ENCODE measurements around the gene CYB5A. TPM values are rescaled to one million over a fixed set of nuclear protein-coding genes. Genes with fewer than 3 reads are reported as not detected.
"Not testable (repeated sequence)": the region's sequence is repeated elsewhere in the genome, so short reads cannot be mapped to it uniquely, and the experiment has no call there.

The CYB5A gene
- total RNA-seq, 8 experiments from 2014 or later, result 26.4 to 63.6 (median 35.5) TPM

GRCh38 chr18:74316257-74317170 lies 24.8 kb upstream of the CYB5A start:
- 5 to 100% (median 79%) methylated on average over 2 to 16 of the region's 29 CpGs; no CpG with 5 or more reads in 1 of the 10 experiments for WGBS, 10 experiments
- in situ Hi-C loops (cut with MboI; ENCODE audit: low pct_unique_long_range_greater_than_20kb in 2 of 9, low sequenced_read_pairs in 9 of 9, unreplicated experiment in 9 of 9), result no loop called here
- no peaks in the 10 kb centered on the region for H3K4me1 ChIP-seq (replicated peaks in 1 of 2)
- no peak overlapping the region for H3K27ac ChIP-seq
- H3K4me3 ChIP-seq, result no peak overlapping the region
- peak in 2 of 8 experiments; percentile 27 to 28 for ATAC-seq (replicated peaks in 6 of 8)

GRCh38 chr18:74315464-74316256 lies 23.9 kb upstream of the CYB5A start, which contains the start of gene C18orf63:
TSS of gene C18orf63 (plus strand) at chr18:74315839. CDS start at chr18:74317866, 2,027 bp downstream.
- 80 to 100% (median 92%) methylated on average over 2 to 20 of the region's 51 CpGs; no CpG with 5 or more reads in 2 of the 10 experiments for WGBS, 10 experiments
- in situ Hi-C loops (cut with MboI; ENCODE audit: low pct_unique_long_range_greater_than_20kb in 2 of 9, low sequenced_read_pairs in 9 of 9, unreplicated experiment in 9 of 9), result no loop called here
- ATAC-seq (replicated peaks in 6 of 8), result no peak
- no peaks in the 10 kb centered on the region for H3K4me1 ChIP-seq (replicated peaks in 1 of 2)
- no peak within 1 kb of the TSS for H3K27ac ChIP-seq
- no peak within 1 kb of the TSS for H3K4me3 ChIP-seq

GRCh38 chr18:74314759-74315463 lies 23.1 kb upstream of the CYB5A start:
- Histone ChIP-seq H3K4me3 (no peak overlapping the region), H3K4me1 (replicated peaks in 1 of 2) (no peaks in the 10 kb centered on the region), H3K27ac (no peak overlapping the region)
- WGBS, 10 experiments, result 60 to 96% (median 81%) methylated on average over 1 to 22 of the region's 22 CpGs
- in situ Hi-C loops (cut with MboI; ENCODE audit: low pct_unique_long_range_greater_than_20kb in 2 of 9, low sequenced_read_pairs in 9 of 9, unreplicated experiment in 9 of 9), result no loop called here
- no peak for ATAC-seq (replicated peaks in 6 of 8)

- no peak overlapping the region for H3K27ac ChIP-seq
- ATAC-seq (replicated peaks in 6 of 8), result no peak
- in situ Hi-C loops (cut with MboI; ENCODE audit: low pct_unique_long_range_greater_than_20kb in 2 of 9, low sequenced_read_pairs in 9 of 9, unreplicated experiment in 9 of 9), result no loop called here
- no peak overlapping the region for H3K4me3 ChIP-seq
- WGBS, 10 experiments, result 20 to 100% (median 100%) methylated on average over 1 of the region's 1 CpG; no CpG with 5 or more reads in 4 of the 10 experiments
- H3K4me1 ChIP-seq (replicated peaks in 1 of 2), result no peaks in the 10 kb centered on the region
Measured at GRCh38 chr18:74311000-74311399, 19.2 kb upstream of the CYB5A start.

- in situ Hi-C loops (cut with MboI; ENCODE audit: low pct_unique_long_range_greater_than_20kb in 2 of 9, low sequenced_read_pairs in 9 of 9, unreplicated experiment in 9 of 9), result no loop called here
- H3K27ac ChIP-seq, result no peak overlapping the region
- 29 to 86% (median 60%) methylated on average over 1 to 3 of the region's 3 CpGs; no CpG with 5 or more reads in 1 of the 10 experiments for WGBS, 10 experiments
- no peak overlapping the region for H3K4me3 ChIP-seq
- peak in 3 of 8 experiments; percentile 94 to 100 (median 98) for ATAC-seq (replicated peaks in 6 of 8)
- H3K4me1 ChIP-seq (replicated peaks in 1 of 2), result no peaks in the 10 kb centered on the region
Measured at GRCh38 chr18:74310411-74310810, 18.6 kb upstream of the CYB5A start.

GRCh38 chr18:74303936-74304335 lies 12.2 kb upstream of the CYB5A start:
- no peak for ATAC-seq (replicated peaks in 6 of 8)
- in situ Hi-C loops (cut with MboI; ENCODE audit: low pct_unique_long_range_greater_than_20kb in 2 of 9, low sequenced_read_pairs in 9 of 9, unreplicated experiment in 9 of 9), result no loop called here

GRCh38 chr18:74303306-74303705 lies 11.5 kb upstream of the CYB5A start:
- ATAC-seq (replicated peaks in 6 of 8), result no peak
- H3K4me1 ChIP-seq (replicated peaks in 1 of 2), result no peaks in the 10 kb centered on the region
- no peak overlapping the region for H3K4me3 ChIP-seq
- in situ Hi-C loops (cut with MboI; ENCODE audit: low pct_unique_long_range_greater_than_20kb in 2 of 9, low sequenced_read_pairs in 9 of 9, unreplicated experiment in 9 of 9), result no loop called here
- no peak overlapping the region for H3K27ac ChIP-seq
- WGBS, 10 experiments, result 44 to 96% (median 74%) methylated on average over 1 to 5 of the region's 5 CpGs; no CpG with 5 or more reads in 2 of the 10 experiments

More at GRCh38 chr18:74303936-74304335, 12.2 kb upstream of the CYB5A start:
- H3K4me1 ChIP-seq (replicated peaks in 1 of 2), result no peaks in the 10 kb centered on the region
- no peak overlapping the region for H3K4me3 ChIP-seq
- 43 to 100% (median 92%) methylated on average over 1 of the region's 1 CpG; no CpG with 5 or more reads in 5 of the 10 experiments for WGBS, 10 experiments
- no peak overlapping the region for H3K27ac ChIP-seq

- H3K4me1 ChIP-seq (replicated peaks in 1 of 2), result no peaks in the 10 kb centered on the region
- H3K27ac ChIP-seq, result no peak overlapping the region
- WGBS, 10 experiments, result 0 to 89% (median 82%) methylated on average over 1 to 3 of the region's 3 CpGs; no CpG with 5 or more reads in 4 of the 10 experiments
- no peak for ATAC-seq (replicated peaks in 6 of 8)
- in situ Hi-C loops (cut with MboI; ENCODE audit: low pct_unique_long_range_greater_than_20kb in 2 of 9, low sequenced_read_pairs in 9 of 9, unreplicated experiment in 9 of 9), result no loop called here
- H3K4me3 ChIP-seq, result no peak overlapping the region
Measured at GRCh38 chr18:74299746-74300145, 8.0 kb upstream of the CYB5A start.

- ATAC-seq (replicated peaks in 6 of 8), result no peak
- H3K4me3 ChIP-seq, result no peak overlapping the region
- WGBS, 10 experiments, result 0 to 100% (median 68%) methylated on average over 1 of the region's 1 CpG; no CpG with 5 or more reads in 2 of the 10 experiments
- in situ Hi-C loops (cut with MboI; ENCODE audit: low pct_unique_long_range_greater_than_20kb in 2 of 9, low sequenced_read_pairs in 9 of 9, unreplicated experiment in 9 of 9), result no loop called here
- H3K27ac ChIP-seq, result no peak overlapping the region
- no peaks in the 10 kb centered on the region for H3K4me1 ChIP-seq (replicated peaks in 1 of 2)
Measured at GRCh38 chr18:74299162-74299561, 7.4 kb upstream of the CYB5A start.

- 28 to 100% (median 100%) methylated on average over 1 to 7 of the region's 8 CpGs; no CpG with 5 or more reads in 1 of the 10 experiments for WGBS, 10 experiments
- peaks cover 4 to 8% of the 10 kb centered on the region in 2 donors for H3K4me1 ChIP-seq (replicated peaks in 1 of 2)
- H3K27ac ChIP-seq, result no peak overlapping the region
- H3K4me3 ChIP-seq, result no peak overlapping the region
- ATAC-seq (replicated peaks in 6 of 8), result no peak
- in situ Hi-C loops (cut with MboI; ENCODE audit: low pct_unique_long_range_greater_than_20kb in 2 of 9, low sequenced_read_pairs in 9 of 9, unreplicated experiment in 9 of 9), result no loop called here
Measured at GRCh38 chr18:74294526-74294925, 2.8 kb upstream of the CYB5A start.

GRCh38 chr18:74292982-74293381 lies 1.2 kb upstream of the CYB5A start:
- H3K4me3 ChIP-seq; H3K27ac ChIP-seq; in situ Hi-C loops (cut with MboI; ENCODE audit: low pct_unique_long_range_greater_than_20kb in 2 of 9, low sequenced_read_pairs in 9 of 9, unreplicated experiment in 9 of 9); H3K4me1 ChIP-seq (replicated peaks in 1 of 2); ATAC-seq (replicated peaks in 6 of 8): not testable (repeated sequence)
- 71 to 100% (median 100%) methylated on average over 1 to 3 of the region's 3 CpGs; no CpG with 5 or more reads in 1 of the 10 experiments for WGBS, 10 experiments

- 0 to 83% (median 11%) methylated on average over 1 to 4 of the region's 4 CpGs; no CpG with 5 or more reads in 3 of the 10 experiments for WGBS, 10 experiments
- Histone ChIP-seq H3K4me1 (replicated peaks in 1 of 2) (peaks cover 4 to 8% of the 10 kb centered on the region in 2 donors), H3K27ac (no peak overlapping the region), H3K4me3 (peak overlapping the region; percentile 53 to 85 (median 76))
- ATAC-seq (replicated peaks in 6 of 8), result no peak
- in situ Hi-C loops (cut with MboI; ENCODE audit: low pct_unique_long_range_greater_than_20kb in 2 of 9, low sequenced_read_pairs in 9 of 9, unreplicated experiment in 9 of 9), result no loop called here
Measured at GRCh38 chr18:74292541-74292858, 737 bp upstream of the CYB5A start.

All from motor neuron (in vitro differentiated cells).